Activated CD4-positive, alpha-beta memory T cell treated with anti-CD3 and anti-CD28 coated beads for 36 hours (primary cell): ENCODE measurements around the gene DENND10. TPM values are rescaled to one million over a fixed set of nuclear protein-coding genes. Genes with fewer than 3 reads are reported as not detected.
A peak's percentile ranks its signal among the peaks of the same experiment; 100 is the strongest.
"Not testable (repeated sequence)": the region's sequence is repeated elsewhere in the genome, so short reads cannot be mapped to it uniquely, and the experiment has no call there.

Source experiments
- CTCF ChIA-PET: fragments of 350-600 bp; sonication (Branson Sonifier 250); formaldehyde crosslinking; loops from one replicate; lab custom pipeline; 2021; ENCODE audit warnings: antibody characterized with exemption, inconsistent platforms; lab: Charles Lee
- POLR2A ChIA-PET: fragments of 350-600 bp; sonication (Branson Sonifier 250); formaldehyde crosslinking; loops from one replicate; lab custom pipeline; 2021; ENCODE audit warnings: antibody characterized with exemption; lab: Charles Lee
- DNase-seq: peaks from one replicate; pipeline ENCODE4 v3.0.0-alpha.2; 2020
- H3K27ac Mint-ChIP-seq: one replicate; pipeline ENCODE4 v1.8.0; 2021; ENCODE audit warnings: mixed read lengths
- H3K27me3 Mint-ChIP-seq: one replicate; pipeline ENCODE4 v1.8.0; 2021; ENCODE audit warnings: mixed read lengths
- H3K36me3 Mint-ChIP-seq: one replicate; pipeline ENCODE4 v1.8.0; 2021; ENCODE audit warnings: mixed read lengths
- H3K4me1 Mint-ChIP-seq: one replicate; pipeline ENCODE4 v1.8.0; 2021; ENCODE audit warnings: low read depth, mixed read lengths
- H3K4me3 Mint-ChIP-seq: one replicate; pipeline ENCODE4 v1.8.0; 2021; ENCODE audit warnings: mild to moderate bottlenecking, mixed read lengths
- H3K9me3 Mint-ChIP-seq: one replicate; pipeline ENCODE4 v1.8.0; 2021; ENCODE audit warnings: mixed read lengths
- intact Hi-C: fragments of 100-400 bp; cut with micrococcal nuclease; formaldehyde crosslinking; loops from one replicate; pipeline ENCODE4 v1.15.1; 2023
- total RNA-seq, 2 experiments: library from RNA; stranded (reverse); gene quantifications; one replicate each; pipeline ENCODE4 v1.2.3, GENCODE V29; 2021

Gene DENND10
- total RNA-seq, 2 experiments from 2014 or later, result 29.8 to 31.4 TPM

GRCh38 chr10:119135513-119135881, 31.6 kb downstream of the DENND10 start:
- H3K27me3 Mint-ChIP-seq, result no peaks in the 10 kb centered on the region
- H3K36me3 Mint-ChIP-seq, result peaks cover 46% of the 10 kb centered on the region
- intact Hi-C loops, result loop anchor here (2.0 kb wide), 1 partner anchor 407 kb away; the partner anchor contains the start of gene RGS10
- H3K4me3 Mint-ChIP-seq, result no peak overlapping the region
- peak; percentile 53 for DNase-seq
- H3K27ac Mint-ChIP-seq, result peak overlapping the region; percentile 61
- no peaks in the 10 kb centered on the region for H3K9me3 Mint-ChIP-seq
- POLR2A ChIA-PET, result interaction anchor here (1.3 to 1.5 kb wide), 2 partner anchors 31 to 56 kb away, joined by 3 to 5 read pairs; partner anchors contain the start of genes DENND10 and EIF3A
- H3K4me1 Mint-ChIP-seq, result peaks cover 54% of the 10 kb centered on the region
- CTCF ChIA-PET, result interaction anchor here (1.0 kb wide), 2 partner anchors 63 to 71 kb away, joined by 3 to 4 read pairs; no protein-coding TSS in a partner anchor

- intact Hi-C loops, result no loop called here
- H3K4me3 Mint-ChIP-seq, result no peak overlapping the region
Observed at GRCh38 chr10:119136084-119136483, 32.2 kb downstream of the DENND10 start.

GRCh38 chr10:119137878-119138277, 34.0 kb downstream of the DENND10 start:
- H3K9me3 Mint-ChIP-seq, result not testable (repeated sequence)

More at GRCh38 chr10:119136084-119136483, 32.2 kb downstream of the DENND10 start:
- Mint-ChIP-seq H3K27me3 (no peaks in the 10 kb centered on the region), H3K36me3 (peaks cover 41% of the 10 kb centered on the region), H3K9me3 (no peaks in the 10 kb centered on the region), H3K27ac (peak overlapping the region; percentile 18), H3K4me1 (peaks cover 49% of the 10 kb centered on the region)
- ChIA-PET POLR2A (interaction anchor here (1.3 to 1.5 kb wide), 2 partner anchors 32 to 56 kb away, joined by 3 to 5 read pairs; partner anchors contain the start of genes DENND10 and EIF3A), CTCF (interaction anchor here (1.0 kb wide), 2 partner anchors 62 to 70 kb away, joined by 3 to 4 read pairs; no protein-coding TSS in a partner anchor)
- no peak for DNase-seq

DNA sequence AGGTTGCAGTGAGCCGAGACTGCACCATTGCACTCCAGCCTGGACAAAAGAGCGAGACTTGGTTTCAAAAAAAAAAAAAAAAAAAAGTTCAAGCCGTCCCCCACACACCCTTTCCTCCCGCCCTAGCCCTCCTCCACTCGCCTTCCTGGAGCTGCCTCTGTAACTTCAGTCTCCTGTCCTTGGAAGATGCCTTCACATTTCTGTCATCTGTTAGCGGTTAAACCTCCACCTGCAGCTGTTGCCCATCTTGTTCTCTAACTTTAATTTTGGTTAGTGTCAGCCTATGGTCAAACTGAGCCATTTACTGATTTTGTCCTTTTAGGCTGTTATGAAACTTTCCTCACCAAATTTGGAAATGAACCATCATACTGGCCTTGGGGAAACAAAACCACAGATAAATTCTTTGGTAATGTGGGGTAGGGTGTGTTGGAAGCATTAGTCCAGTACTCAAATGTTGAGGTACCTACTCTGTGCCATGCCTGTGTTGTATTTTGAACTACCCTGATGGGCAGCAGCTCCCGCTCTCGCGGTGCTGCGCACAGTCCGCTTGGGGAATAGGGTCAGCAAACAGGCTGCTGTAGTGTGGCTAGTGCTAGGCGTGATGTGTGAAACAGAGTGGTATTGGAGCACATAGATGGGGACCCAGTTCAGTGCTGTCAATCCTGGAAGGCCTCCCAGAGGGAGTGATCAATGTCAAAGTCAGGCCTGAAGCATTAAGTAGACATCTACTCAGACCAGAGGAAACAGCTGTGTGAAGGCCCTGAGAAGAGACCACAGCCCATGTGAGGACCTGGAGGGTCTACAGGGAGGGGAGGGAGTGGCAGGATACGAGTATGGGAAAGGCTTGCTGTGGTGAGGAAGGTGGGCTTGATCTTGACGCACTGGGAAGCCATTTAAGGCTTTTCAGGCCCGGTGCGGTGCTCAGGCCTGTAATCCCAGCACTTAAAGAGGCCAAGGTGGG, 34.7 kb downstream of the DENND10 start:
- intact Hi-C loops, result loop anchor here (1.0 kb wide), 1 partner anchor 60 kb away; no protein-coding TSS in a partner anchor
- H3K9me3 Mint-ChIP-seq, result no peaks in the 10 kb centered on the region
- POLR2A ChIA-PET, result interaction anchor here (0.8 kb wide), 1 partner anchor 59 kb away, joined by 3 read pairs; no protein-coding TSS in a partner anchor

More at GRCh38 chr10:119137878-119138277, 34.0 kb downstream of the DENND10 start:
- H3K27ac Mint-ChIP-seq, H3K4me3 Mint-ChIP-seq, CTCF ChIA-PET, DNase-seq, intact Hi-C loops, POLR2A ChIA-PET, H3K27me3 Mint-ChIP-seq: not testable (repeated sequence)
- Mint-ChIP-seq H3K36me3 (peaks cover 29% of the 10 kb centered on the region), H3K4me1 (peaks cover 31% of the 10 kb centered on the region)

GRCh38 chr10:119139464-119140067, 35.7 kb downstream of the DENND10 start:
- CTCF ChIA-PET, result interaction anchor here (1.1 to 1.5 kb wide), 3 partner anchors 9 to 306 kb away, joined by 3 to 4 read pairs (median 4); no protein-coding TSS in a partner anchor
- peaks cover 17% of the 10 kb centered on the region for H3K4me1 Mint-ChIP-seq
- peak; percentile 74 for DNase-seq
- peak overlapping the region; percentile 39 for H3K27ac Mint-ChIP-seq
- POLR2A ChIA-PET, result no interaction called here
- H3K27me3 Mint-ChIP-seq, result no peaks in the 10 kb centered on the region
- no peak overlapping the region for H3K4me3 Mint-ChIP-seq
- no peaks in the 10 kb centered on the region for H3K9me3 Mint-ChIP-seq
- intact Hi-C loops, result loop anchor here (1.0 kb wide), 1 partner anchor 59 kb away; no protein-coding TSS in a partner anchor
- H3K36me3 Mint-ChIP-seq, result peaks cover 24% of the 10 kb centered on the region

More for the DNA sequence above, 34.7 kb downstream of the DENND10 start:
- Mint-ChIP-seq H3K36me3 (peaks cover 27% of the 10 kb centered on the region), H3K27ac (no peak overlapping the region), H3K4me1 (peaks cover 23% of the 10 kb centered on the region), H3K4me3 (no peak overlapping the region), H3K27me3 (no peaks in the 10 kb centered on the region)
- CTCF ChIA-PET, result interaction anchor here (0.6 to 1.5 kb wide), 2 partner anchors 20 to 307 kb away, joined by 3 to 4 read pairs; no protein-coding TSS in a partner anchor
- no peak for DNase-seq

DNA sequence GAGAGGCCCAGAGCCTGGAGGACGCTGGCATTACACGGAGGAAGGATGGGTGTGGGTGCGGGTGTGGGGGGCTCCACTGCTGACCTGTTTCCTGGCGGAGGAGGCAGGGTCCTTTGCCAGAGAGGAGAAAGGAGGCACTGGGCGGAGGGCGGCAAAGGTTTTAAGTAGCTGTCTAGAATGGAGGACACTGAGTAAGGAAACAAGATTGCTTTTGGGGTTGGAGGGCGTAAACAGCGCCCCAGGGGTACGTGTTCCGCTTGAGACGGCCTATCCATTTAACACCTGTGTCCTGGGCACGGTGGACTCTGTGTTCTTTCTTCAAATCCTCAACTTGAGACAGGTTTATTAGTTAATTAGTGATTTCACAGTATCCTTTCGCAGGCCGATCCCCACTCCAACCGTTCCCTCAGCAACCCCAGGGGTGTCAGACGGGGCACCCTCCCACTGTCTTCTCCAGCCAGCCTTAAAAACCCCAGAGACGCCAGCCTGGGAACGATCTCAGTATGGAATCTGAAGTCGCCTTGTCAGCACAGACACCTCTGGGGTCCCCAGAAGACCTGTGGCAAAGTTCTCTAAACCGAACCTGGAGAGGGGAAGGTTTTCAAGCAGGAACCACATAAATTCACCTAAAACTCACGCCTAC, 36.8 kb downstream of the DENND10 start:
- intact Hi-C loops, result no loop called here
- ChIA-PET POLR2A (no interaction called here), CTCF (interaction anchor here (1.5 kb wide), 1 partner anchor 8 kb away, joined by 4 read pairs; no protein-coding TSS in a partner anchor)
- H3K27me3 Mint-ChIP-seq, result no peaks in the 10 kb centered on the region
- H3K4me3 Mint-ChIP-seq, result no peak overlapping the region
- DNase-seq, result no peak
- peaks cover 8% of the 10 kb centered on the region for H3K4me1 Mint-ChIP-seq
- no peak overlapping the region for H3K27ac Mint-ChIP-seq
- no peaks in the 10 kb centered on the region for H3K9me3 Mint-ChIP-seq
- peaks cover 20% of the 10 kb centered on the region for H3K36me3 Mint-ChIP-seq

DNA sequence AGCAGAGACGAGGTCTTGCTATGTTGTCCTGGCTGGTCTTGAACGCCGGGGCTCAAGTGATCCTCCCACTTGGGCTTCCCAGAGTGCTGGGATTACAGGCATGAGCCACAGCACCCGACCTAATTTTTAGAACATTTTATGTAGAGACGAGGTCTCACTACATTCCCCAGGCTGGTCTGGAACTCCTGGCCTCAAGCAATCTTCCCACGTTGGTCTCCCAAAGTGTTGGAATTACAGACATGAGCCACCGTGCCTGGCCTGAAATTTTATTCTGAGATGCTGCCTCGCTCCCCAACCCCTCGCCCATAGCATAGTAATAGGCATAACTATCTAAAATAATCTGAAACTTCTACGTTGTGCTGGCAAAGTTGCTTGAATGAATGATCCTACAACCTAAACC, 39.7 kb downstream of the DENND10 start:
- ChIA-PET CTCF (no interaction called here), POLR2A (no interaction called here)
- H3K27ac Mint-ChIP-seq, result no peak overlapping the region
- H3K9me3 Mint-ChIP-seq, result no peaks in the 10 kb centered on the region
- peaks cover 27% of the 10 kb centered on the region for H3K36me3 Mint-ChIP-seq
- H3K27me3 Mint-ChIP-seq, result no peaks in the 10 kb centered on the region
- DNase-seq, result no peak
- intact Hi-C loops, result no loop called here
- H3K4me1 Mint-ChIP-seq, result peaks cover 6% of the 10 kb centered on the region
- H3K4me3 Mint-ChIP-seq, result no peak overlapping the region

- H3K9me3 Mint-ChIP-seq, result no peaks in the 10 kb centered on the region
- no peak overlapping the region for H3K4me3 Mint-ChIP-seq
- no peak for DNase-seq
- H3K36me3 Mint-ChIP-seq, result peaks cover 36% of the 10 kb centered on the region
- POLR2A ChIA-PET, result no interaction called here
- H3K4me1 Mint-ChIP-seq, result no peaks in the 10 kb centered on the region
- no peaks in the 10 kb centered on the region for H3K27me3 Mint-ChIP-seq
- intact Hi-C loops, result no loop called here
- CTCF ChIA-PET, result interaction anchor here (0.6 to 1.5 kb wide), 2 partner anchors 9 to 354 kb away, joined by 3 to 4 read pairs; no protein-coding TSS in a partner anchor
- H3K27ac Mint-ChIP-seq, result no peak overlapping the region
Observed at GRCh38 chr10:119149157-119149556, 45.2 kb downstream of the DENND10 start.

GRCh38 chr10:119149729-119150128, 45.8 kb downstream of the DENND10 start:
- no peak for DNase-seq
- CTCF ChIA-PET, result no interaction called here
- H3K27ac Mint-ChIP-seq, result no peak overlapping the region
- peaks cover 41% of the 10 kb centered on the region for H3K36me3 Mint-ChIP-seq
- POLR2A ChIA-PET, result no interaction called here
- H3K4me3 Mint-ChIP-seq, result no peak overlapping the region
- intact Hi-C loops, result no loop called here
- no peaks in the 10 kb centered on the region for H3K4me1 Mint-ChIP-seq
- H3K27me3 Mint-ChIP-seq, result no peaks in the 10 kb centered on the region
- no peaks in the 10 kb centered on the region for H3K9me3 Mint-ChIP-seq

GRCh38 chr10:119151601-119152000, 47.7 kb downstream of the DENND10 start:
- H3K4me3 Mint-ChIP-seq, POLR2A ChIA-PET, DNase-seq, H3K27me3 Mint-ChIP-seq, H3K4me1 Mint-ChIP-seq, H3K27ac Mint-ChIP-seq, intact Hi-C loops, H3K9me3 Mint-ChIP-seq: not testable (repeated sequence)
- H3K36me3 Mint-ChIP-seq, result peaks cover 43% of the 10 kb centered on the region
- CTCF ChIA-PET, result interaction anchor here (0.9 kb wide), 1 partner anchor 48 kb away, joined by 3 read pairs; no protein-coding TSS in a partner anchor

DNA sequence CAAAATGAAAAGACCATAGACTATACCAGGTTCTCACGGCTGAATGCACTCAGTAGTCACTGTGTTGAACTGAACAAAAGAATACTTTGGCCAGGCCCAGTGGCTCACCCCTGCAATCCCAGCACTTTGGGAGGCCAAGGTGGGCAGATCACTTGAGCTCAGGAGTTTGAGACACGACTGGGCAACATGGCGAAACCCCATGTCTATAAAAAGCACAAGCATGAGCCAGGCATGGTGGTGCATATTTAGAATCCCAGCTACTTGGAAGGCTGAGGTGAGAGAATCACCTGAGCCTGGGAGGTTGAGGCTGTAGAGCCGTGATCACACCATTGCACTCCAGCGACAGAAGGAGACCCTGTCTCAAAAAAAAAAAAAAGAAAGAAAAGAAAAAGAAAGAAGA, 49.1 kb downstream of the DENND10 start:
- intact Hi-C loops, result no loop called here
- Mint-ChIP-seq H3K9me3 (no peaks in the 10 kb centered on the region), H3K27me3 (no peaks in the 10 kb centered on the region), H3K36me3 (peaks cover 48% of the 10 kb centered on the region), H3K27ac (no peak overlapping the region), H3K4me3 (no peak overlapping the region), H3K4me1 (no peaks in the 10 kb centered on the region)
- ChIA-PET CTCF (interaction anchor here (1.4 kb wide), 1 partner anchor 8 kb away, joined by 5 read pairs; no protein-coding TSS in a partner anchor), POLR2A (no interaction called here)
- DNase-seq, result no peak
